Activated CD8-positive, alpha-beta memory T cell treated with anti-CD3 and anti-CD28 coated beads, Interleukin-2, amount 50 U/mL, for 48 hours (primary cell): ENCODE measurements around the gene ATG4B.
"Not testable (repeated sequence)": the region's sequence is repeated elsewhere in the genome, so short reads cannot be mapped to it uniquely, and the experiment has no call there.

Experiments used
- DNase-seq: peaks from one replicate; pipeline ENCODE4 v3.0.0-alpha.2; 2020

The ATG4B gene

DNA sequence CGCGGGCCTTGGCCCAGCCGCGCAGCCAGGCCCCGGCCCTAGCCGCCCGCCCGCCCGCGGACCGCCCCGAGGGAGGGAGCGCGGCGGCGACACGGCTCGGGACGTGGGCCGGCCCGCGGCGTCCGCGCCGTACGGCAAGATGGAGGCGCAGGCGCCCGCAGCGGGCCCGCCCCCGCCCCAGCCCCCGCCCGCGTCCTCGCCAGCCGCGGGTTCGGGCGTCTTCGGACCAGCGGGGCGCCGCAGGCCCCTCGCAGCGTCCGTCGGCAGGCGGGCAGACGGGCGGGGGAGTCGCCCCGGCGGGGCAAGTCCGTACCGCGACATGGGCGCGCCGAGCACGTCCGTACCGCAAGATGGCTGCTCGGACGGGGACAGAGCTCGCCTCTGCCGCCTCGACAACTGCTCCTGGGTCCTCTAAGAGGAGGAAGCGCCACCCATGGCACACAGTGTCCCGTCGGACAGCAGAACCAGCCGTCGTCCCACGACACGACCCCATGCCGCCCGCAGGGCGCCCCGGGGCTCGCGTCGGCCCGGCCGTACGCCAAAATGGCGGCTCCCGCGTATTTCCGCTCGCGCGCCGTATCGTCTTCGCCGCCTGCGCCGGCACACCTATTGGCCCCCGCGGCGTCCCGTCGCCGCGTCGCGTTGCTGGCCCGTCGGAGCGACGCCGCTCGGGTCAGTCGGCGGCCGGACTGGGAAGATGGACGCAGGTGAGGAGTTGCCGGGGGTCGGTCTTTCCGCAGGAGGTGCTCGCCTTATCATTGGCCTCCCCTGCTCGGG lies at the start of gene ATG4B, which contains the start of gene THAP4:
Gene ATG4B, plus strand, starts transcription at position 676 of the 777 bp plus-strand sequence. Its CDS starts 22 bp downstream, at position 698.
Gene THAP4, minus strand, starts transcription at position 141 of the 777 bp plus-strand sequence. CDS start 141 bp downstream, outside the sequence.
- DNase-seq = peak; percentile 91

DNA sequence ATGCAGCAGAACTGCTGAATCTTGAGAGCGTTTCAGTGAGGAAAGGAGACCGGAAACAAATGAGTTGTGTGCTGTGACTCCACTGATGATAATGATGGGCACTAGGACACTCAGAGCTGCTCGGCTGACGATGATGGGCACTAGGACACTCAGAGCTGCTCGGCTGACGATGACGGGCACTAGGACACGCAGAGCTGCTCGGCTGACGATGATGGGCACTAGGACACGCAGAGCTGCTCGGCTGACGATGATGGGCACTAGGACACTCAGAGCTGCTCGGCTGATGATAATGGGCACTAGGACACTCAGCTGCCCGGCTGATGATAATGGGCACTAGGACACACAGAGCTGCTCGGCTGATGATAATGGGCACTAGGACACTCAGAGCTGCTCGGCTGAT lies 47.6 kb upstream of the ATG4B start:
- not testable (repeated sequence) for DNase-seq

DNA sequence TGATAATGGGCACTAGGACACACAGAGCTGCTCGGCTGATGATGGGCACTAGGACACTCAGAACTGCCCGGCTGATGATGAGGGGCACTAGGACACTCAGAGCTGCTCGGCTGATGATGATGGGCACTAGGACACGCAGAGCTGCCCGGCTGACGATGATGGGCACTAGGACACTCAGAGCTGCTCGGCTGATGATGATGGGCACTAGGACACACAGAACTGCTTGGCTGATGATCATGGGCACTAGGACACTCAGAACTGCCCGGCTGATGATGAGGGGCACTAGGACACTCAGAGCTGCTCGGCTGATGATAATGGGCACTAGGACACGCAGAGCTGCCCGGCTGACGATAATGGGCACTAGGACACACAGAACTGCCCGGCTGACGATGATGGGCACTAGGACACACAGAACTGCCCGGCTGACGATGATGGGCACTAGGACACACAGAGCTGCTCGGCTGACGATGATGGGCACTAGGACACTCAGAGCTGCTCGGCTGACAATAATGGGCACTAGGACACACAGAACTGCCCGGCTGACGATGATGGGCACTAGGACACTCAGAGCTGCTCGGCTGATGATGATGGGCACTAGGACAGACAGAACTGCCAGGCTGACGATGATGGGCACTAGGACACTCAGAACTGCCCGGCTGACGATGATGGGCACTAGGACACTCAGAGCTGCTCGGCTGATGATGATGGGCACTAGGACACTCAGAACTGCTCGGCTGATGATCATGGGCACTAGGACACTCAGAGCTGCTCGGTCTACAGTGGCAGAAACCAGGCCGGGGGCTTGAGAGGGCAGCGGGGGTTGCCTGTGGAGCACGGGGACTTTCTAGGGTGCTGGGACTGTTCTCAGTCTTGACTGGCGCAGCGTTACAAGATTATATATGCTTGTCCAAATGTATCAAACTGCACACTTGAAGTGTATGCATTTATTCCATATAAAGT lies 46.7 kb upstream of the ATG4B start:
- not testable (repeated sequence) for DNase-seq

DNA sequence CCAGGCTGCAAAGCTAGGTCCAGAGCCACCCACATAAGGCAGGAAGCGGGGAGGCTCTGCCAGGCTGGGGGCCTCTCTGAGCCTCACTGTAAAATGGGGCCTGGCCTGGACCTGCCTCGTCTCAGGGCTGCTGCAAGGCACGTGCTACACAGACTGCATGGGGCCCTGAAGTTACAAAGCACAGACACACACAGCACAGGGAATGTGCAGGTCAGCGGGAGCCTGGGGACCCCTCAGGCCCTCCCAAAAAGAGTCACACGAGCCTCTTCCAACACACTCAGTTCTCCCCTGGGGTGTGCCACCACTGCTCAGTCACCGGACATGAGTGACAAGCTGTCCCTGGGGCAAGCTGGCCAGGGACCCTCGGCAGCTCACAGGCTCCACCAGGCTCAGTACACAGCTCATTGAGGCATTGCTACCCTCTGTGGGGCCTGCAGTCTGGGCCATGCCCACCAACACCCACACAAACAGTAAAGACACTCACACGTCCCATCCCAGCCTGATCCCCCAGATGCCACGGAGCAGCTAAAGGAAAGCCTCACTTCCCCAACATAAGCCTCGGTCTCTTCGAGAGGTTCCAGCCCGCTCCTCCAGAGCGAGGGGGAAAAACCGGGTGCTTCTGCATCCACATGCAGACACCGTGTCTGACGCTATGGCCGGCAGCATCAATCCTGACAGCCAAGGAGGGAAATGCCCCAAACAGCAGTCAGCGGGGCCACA lies 45.2 kb upstream of the ATG4B start:
- no peak for DNase-seq

GRCh38 chr2:241593271-241593670 lies 44.2 kb upstream of the ATG4B start:
- no peak for DNase-seq

DNA sequence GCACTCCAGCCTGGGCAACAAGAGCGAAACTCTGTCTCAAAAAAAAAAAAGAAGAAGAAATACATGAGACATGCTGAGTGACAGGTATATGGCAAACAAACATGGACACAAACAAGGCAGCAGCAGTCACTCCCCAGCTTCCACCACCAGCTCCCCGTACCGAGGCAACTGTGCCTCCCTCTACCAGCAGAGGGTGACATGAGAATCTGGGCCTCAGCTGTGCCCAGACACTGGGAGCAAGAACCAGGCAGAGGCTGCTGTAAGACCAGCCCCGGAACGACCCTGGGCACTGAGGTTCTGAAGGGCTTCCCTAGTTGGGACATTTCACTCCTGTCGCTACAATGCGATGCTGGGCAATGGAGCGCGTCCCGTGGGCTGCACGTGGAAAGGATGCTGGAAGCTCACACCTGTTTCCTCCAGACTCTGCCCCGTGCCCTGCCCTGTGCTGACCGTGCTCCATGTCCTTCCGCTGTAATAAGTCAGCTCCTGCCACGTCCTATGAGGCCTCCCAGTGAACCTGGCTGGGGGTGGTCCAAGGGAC lies 41.8 kb upstream of the ATG4B start:
- DNase-seq = no peak

DNA sequence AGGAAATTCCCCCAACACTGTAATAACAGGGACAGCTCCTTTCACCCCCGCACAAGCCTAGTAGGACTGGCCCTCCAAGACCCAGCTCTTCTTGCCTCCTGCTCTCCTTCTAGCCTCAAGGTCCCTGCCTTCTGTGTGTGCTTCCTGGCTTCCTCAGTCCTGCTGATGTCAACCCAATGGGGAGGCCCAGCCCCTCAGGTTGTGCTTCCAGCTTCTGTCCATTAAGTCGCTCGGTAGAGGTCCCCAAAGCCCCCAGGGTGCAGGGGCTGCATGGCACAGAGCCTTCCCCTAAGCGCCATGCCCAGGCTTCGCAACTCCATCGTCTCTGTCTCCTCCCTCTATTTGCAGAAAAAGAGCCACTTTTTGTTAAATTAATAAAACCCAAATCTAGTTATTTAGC lies 39.9 kb upstream of the ATG4B start:
- DNase-seq = no peak

GRCh38 chr2:241598061-241598460 lies 39.4 kb upstream of the ATG4B start:
- no peak for DNase-seq

GRCh38 chr2:241598487-241598886 lies 39.0 kb upstream of the ATG4B start:
- no peak for DNase-seq

GRCh38 chr2:241599615-241600014 lies 37.9 kb upstream of the ATG4B start:
- DNase-seq = no peak

- DNase-seq = no peak
Measured at GRCh38 chr2:241601841-241602240, 35.7 kb upstream of the ATG4B start.

- no peak for DNase-seq
Measured at GRCh38 chr2:241602720-241603119, 34.8 kb upstream of the ATG4B start.

GRCh38 chr2:241603686-241604085 lies 33.8 kb upstream of the ATG4B start:
- DNase-seq = no peak

- no peak for DNase-seq
Measured at GRCh38 chr2:241606186-241606585, 31.3 kb upstream of the ATG4B start.

- no peak for DNase-seq
Measured at GRCh38 chr2:241607162-241607885, 30.2 kb upstream of the ATG4B start.

- no peak for DNase-seq
Measured at GRCh38 chr2:241608881-241609280, 28.6 kb upstream of the ATG4B start.

GRCh38 chr2:241609859-241610793 lies 27.4 kb upstream of the ATG4B start:
- peak; percentile 95 for DNase-seq

- DNase-seq = no peak
Measured at GRCh38 chr2:241611062-241611461, 26.4 kb upstream of the ATG4B start.

DNA sequence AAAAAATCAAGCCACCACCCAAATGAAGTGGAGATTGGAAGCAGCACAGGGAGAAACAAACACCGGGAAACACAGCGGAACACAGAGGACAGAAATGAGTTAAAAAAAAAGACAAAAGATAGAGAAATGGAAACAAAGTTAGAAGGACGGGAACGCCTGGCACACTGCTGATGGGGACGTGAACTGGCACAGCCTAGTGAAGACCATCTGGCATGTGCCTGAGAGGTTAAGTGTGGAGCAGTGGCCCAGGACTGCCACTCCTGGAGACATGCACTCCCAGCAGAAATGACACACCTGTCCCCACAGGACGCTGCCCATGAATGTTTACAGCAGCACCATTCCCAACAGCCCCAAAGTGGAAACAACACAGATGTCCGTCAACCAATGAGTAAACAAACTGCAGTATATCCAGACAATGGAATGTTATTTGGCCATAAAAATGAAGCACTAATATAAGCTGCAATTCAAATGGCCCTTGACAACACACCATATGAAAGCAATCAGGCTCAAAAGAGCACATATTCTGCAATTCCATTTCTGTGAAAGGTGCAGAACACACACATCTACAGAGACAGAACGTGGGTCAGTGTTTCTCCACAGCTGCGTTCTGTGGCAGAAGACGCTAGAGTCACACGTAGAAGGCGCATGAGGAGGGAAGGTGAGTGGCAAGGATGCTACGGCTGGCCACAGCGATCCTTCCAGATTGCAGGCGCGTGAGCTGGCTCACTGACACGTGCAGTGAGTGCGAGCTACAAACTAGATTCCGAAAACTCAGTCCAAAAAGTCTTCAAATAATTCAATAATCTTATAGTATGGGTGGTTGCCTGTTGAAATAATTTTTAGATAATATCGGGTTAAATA lies 25.1 kb upstream of the ATG4B start:
- no peak for DNase-seq
